ENCODE measurements around the gene ZNF23.
"Not testable (repeated sequence)": the region's sequence is repeated elsewhere in the genome, so short reads cannot be mapped to it uniquely, and the experiment has no call there.

Gene ZNF23

DNA sequence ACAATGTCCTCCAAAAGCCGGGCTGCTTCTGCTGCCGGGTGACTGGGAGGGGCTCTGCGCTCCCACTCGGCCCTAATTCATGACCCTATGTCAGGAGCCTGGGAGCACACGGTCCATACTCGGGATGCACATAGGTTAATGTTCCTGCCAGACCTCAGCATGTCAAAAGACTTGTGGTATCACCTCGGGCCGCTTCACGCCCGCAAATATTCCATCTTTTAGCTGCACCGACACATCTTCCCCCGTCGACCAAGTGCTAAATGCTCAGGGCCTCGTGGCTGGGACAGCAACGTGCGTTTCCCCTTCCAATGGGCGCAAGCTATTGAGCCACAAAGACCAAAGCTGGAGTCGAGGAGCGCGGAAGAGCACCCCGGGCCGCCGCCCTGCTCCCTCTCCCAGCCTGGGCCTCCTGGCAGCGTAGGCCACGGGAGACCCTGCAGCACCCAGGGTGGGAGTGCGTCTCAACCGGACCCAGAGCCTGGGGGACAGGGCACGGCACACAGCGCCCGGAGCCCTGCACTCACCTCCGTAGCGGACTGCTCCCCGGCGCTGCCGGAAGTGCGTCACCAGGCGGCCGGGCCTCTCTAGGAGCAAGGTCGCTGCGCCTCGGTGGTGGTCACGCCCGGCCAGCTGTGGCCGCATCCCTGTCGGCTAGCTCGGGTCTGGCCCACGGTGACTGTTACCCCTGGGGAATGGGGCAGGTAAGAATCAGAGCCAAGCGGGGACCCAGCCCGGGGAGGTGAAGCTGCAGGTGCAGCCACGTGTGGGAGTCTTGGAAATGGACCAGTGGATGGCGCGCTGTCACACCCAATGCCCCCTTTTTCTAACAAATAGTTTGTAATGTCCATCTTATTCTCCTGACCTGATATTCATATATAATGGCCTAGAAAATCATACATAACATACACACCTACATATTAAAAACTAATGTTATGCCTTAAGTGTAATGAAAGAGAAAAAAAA, at the start of gene ZNF23:
TSS of gene ZNF23 (minus strand) at position 562 of the 963 bp plus-strand sequence. CDS start 5,451 bp downstream, outside the sequence.
- peak; percentile 76 for DNase-seq

DNA sequence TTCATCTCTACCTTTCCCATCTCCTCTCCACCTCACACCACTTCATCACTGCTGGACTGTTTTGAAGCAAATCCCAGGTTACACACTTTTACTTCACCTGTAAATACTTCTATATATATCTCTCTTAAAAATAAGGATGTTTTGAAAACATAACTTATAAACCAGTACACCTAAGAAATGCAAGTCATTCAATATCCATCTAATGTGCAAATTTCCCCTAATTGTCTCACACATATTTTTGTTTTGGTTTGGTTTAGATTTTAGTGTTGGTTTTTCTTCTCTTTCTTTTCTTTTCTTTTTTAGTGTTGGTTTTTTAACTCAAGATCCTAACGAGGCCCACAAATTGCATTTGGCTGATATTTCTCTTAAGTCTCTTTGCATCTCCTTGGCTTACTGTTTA, 45.0 kb upstream of the ZNF23 start:
- no peak for DNase-seq

DNA sequence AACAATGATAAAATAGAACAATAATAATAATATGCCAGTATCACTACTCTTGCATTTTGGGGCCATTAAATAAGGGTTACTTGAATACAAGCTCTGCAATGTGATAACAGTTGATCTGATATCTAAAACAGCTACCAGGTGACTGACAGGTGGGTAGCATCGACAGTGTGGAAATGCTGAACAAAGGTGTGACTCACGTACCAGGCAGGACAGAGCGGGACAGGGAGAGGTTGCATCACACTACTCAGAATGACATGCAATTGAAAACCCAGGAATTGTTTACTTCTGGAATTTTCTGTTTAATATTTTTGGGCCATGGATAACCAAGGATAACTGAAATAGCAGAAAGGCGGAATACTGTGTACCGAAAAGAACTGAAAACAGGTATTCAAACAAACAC, 42.9 kb upstream of the ZNF23 start:
- no peak for DNase-seq

DNA sequence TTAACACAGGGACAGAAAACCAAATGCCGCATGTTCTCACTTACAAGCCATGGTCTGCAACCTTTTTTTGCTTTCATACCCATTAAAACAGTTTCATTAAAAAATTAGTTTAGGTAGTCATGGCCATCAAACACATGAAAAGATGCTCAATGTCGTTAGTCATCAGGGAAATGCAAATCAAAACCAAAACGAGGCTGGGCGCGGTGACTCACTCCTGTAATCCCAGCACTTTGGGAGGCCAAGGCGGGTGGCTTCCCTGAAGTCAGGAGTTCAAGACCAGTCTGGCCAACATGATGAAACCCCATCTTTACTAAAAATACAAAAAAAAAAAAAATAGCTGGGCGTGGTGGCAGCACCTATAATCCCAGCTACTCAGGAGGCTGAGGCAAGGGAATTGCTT, 42.0 kb upstream of the ZNF23 start:
- not testable (repeated sequence) for DNase-seq

DNA sequence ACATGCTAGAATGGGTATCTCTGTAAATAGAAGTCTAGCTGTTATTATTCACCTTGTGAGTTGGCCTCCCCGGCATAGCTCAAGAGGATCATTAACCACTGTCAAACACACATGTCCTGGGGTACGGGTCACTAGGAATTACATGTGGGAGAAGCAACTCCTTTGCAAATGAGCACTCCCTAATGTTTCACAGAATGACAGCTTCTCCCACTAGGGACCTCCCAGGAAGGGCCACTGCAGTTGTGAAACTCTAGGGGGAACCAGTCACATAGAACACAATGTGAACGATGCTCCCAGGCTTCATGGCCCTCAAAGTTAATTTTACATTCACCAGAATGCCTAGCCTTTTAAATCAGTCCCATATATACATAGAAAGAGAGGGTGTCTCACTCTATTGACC, 39.5 kb upstream of the ZNF23 start:
- no peak for DNase-seq

DNA sequence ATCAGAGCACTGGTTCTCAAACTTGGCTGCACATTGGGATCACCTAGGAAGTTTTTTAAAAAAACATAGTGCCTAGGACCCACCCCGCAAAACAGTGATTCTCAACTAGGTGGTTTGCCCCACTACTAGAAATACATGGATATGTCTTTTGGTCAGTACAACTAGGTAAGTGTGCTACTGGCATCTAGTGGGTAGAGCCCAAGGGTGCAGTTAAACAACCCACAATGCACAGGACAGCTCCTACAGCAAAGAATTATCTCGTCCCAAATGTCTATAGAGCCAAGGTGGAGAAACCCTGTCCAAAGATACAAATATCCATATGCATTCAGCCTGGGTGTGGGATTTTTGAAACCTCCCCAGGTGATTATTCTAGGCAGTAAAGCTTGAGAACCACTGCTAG, 38.9 kb upstream of the ZNF23 start:
- no peak for DNase-seq

DNA sequence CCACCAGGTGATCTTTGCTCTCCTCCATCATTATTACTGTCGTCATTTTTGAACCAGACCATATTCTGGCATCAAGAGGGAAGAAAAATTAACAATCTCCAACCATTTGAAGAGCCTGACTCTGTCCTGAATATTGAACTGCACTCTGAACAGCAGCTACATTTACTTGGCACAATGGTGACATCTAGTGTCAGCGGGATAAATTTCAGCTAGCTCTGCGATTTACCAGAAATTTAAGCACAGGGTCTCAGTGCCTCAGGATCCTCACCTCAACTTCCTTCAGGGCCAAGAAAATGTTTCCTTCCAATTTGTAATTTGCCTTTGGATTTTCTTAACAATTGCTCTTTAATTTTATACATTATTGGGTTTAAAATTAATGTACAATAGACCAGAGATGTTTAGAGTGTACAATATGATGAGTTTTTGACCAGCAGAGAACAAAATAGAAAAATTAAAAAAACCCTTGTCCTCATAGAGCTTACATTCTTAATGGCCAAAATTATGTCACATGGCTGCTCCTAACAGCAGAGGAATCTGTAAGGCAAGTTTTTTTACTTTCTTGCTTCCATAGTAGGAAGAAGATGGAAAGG, 37.8 kb upstream of the ZNF23 start:
- DNase-seq: peak; percentile 55

DNA sequence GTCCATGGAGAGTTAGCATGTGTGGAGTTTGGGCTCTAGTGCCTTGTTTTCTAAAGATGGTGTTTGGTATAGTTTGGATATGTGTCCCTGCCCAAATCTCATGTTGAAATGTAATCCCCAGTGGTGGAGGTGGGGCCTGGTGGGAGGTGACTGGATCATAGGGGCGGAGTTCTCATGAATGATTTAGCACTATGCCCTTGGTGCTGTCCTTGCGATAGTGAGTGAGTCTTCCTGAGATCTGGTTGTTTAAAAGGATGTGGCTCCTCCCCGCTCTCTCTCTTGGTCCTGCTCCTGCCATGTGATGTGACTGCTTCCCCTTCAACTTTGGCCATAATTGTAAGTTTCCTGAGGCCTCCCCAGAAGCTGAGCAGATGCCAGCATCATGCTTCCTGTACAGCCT, 36.0 kb upstream of the ZNF23 start:
- DNase-seq: no peak

DNA sequence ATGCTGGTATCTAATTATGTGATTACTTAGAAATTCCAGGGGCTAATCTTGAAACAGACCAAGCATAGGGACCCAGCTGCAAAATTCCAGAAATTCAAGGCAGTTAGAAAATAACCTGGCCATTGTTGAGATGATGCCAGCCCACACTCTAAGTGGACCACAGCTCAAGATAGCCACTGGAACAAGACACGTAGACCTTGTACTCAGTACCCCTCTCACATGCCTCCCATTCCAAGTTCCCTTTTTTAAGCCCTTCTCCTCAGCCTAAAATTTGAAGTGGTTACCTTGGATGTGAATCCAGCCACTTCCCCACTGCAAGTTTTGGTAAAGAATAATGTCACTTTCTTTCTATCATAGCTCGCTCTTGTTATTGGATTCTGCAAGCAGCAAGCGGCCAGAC, 31.2 kb upstream of the ZNF23 start:
- DNase-seq: no peak

DNA sequence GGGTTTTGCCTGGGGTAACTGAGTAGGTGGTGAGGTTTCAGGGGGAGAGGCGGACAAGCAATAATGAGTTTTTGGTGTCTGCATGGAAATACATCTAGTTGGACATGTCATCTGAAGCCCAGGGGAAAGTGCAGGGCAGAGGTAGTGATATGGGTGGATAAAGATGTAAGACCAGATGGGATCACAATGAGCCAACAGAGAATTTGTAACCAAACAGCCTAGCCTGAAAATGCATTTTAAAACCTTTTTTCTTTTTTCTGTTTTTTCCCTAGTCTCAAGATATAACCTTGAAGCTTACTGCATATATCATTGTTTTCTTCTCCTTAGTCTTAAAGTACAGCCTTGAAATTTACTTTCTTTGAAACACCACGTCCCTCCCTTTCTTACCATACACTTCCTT, 30.7 kb upstream of the ZNF23 start:
- no peak for DNase-seq

DNA sequence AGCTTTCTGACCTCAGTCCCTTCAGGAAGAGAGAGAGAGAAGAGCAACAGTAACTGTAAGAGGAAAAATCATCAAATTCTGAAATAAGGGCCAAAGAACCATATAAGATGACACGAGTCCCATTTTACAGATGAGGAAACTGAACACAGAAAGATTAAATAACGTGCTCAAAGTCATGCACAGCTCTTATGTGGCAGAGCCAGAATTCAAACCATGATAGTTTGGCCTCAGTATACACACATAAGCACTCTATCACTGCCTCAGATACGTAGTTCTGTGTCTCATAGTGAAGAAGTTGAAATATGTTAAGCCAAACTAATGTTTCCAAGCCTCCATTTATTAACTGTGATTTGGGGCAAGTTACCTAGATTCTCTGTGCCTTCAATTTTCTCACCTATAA, 29.0 kb upstream of the ZNF23 start:
- no peak for DNase-seq

DNA sequence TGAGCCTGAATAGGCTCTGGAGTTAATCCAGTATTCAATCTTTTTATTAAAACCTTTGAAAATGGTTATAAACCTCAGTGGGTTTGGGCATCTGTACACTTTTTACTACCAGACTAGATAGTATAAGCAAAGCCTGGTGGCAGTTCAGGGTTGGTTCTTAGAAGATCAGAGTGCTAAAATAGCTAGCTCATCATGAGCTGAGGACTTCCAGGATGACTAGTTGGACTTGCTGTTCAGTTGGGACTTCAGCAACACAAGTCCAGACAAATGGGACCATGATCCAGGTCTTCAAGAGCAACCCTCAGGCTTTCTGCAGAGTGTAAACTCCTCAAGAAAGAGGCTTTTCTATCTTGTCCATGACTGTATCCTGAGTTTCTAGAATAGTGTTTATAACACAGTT, 28.3 kb upstream of the ZNF23 start:
- DNase-seq: no peak

DNA sequence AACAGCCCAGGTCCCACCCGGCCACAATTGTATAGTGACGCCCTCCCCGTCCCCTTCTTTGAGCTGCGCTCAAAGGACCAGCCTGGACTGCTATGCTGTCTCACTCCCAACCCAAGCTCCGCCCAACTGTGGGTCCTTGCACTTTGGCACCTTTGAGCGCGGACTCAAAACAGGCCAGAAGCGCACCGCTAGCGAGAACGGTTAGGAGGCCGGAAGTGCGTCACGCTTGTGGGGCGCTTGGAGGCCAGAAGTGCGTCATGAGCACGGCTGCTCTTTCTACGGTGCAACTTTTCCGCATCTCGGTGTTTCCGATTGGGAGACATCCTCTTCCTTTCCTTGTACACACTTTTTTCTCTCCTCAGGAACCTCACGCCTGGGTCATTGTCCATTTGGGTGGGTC, 27.1 kb upstream of the ZNF23 start, which contains the start of gene ZNF19:
TSS of gene ZNF19 (minus strand) at position 203 of the 400 bp plus-strand sequence. CDS start 7,210 bp downstream, outside the sequence.
- no peak for DNase-seq

DNA sequence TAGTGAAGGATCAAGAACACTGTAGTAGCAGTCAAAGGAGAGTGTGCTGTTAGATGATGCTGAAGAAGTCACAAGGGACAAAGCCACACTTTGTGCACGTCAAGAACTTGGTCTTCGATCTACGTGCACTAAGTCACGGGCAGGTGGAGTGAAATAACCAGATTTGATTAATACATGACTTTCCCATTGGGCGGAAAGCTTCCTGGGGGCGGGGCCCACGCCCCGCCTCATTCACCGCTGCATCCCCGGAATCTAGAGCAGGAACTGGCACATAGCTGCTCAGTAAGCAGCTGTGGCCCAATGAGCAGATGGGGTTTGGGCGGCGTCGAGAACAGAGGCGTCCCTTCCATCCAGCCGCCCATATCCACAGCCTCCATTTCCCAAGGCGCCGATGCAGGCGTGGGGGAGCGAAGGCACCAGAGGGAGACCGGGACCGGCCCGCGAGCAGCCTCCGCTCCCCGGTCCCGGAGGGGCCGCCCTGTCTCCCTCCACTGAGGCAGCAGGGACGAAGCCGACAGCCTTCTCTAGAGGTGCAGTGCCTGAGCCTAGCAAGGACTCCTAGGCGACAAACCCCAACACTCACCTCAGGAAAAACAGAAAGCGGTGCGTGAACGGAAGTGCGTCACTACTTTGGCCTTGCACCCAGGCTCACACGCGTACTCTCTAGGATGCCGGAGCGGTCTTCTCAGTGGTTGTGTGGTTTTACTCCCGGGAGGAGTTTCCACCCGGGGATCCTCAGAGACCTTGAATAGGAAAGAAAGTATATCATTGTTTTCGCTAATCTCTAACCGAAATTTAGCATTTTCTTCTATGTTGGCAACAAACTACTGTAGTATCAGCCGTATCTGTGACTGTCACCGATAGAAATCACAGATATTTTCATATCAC, 22.2 kb upstream of the ZNF23 start:
- DNase-seq: peak; percentile 91

DNA sequence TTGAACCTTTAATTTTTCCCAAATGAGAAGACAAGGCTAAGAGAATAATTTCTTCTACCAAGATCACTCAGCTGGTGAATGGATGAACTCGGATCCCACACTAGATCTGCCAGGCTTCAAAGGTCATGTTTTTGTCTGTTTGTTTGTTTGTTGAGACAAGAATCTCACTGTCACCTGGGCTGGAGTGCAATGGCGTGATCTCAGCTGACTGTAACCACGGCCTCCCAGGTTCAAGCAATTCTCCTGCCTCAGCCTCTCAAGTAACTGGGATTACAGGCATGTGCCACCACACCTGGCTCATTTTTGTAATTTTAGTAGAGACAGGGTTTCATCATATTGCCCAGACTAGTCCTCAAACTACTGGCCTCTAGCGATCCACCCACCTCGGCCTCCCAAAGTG, 20.5 kb upstream of the ZNF23 start:
- no peak for DNase-seq

DNA sequence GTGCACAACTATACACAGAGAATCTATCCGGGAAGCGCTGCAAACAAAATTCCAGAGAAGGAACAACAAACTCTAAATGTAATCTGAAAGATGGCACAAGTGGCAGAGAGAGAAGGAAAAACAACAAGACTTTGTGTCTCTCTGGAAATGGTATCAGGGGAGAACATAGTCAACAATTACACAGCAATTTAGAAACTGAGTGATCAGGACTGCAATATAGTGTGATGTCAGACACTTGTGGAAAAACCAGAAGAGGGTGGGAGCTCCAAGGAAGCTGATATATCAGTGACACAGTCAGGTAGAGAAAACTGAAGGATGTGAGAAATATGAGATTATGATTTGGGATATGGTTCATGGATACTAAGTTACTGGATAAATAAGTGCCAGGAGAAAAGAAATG, 18.9 kb upstream of the ZNF23 start:
- DNase-seq: no peak

DNA sequence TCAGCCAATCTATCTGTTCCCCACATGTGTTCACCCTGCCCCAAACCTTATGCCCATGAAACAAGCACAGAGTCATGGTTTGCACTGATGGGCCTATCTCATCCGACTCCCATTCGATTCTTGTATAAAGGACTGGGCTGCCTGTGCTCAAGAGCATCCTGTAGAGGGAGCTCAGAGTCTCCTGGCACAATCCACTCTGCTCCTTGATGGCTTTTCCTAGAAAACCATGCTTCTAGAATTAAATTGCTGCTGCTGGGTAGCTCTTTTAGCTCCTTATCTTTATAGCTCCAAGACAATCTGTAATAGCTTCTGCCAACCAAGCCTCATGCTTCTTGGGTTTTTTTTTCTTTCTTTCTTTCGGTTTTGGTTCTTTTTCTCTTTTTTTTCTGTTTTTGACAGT, 17.4 kb upstream of the ZNF23 start:
- peak; percentile 26 for DNase-seq

DNA sequence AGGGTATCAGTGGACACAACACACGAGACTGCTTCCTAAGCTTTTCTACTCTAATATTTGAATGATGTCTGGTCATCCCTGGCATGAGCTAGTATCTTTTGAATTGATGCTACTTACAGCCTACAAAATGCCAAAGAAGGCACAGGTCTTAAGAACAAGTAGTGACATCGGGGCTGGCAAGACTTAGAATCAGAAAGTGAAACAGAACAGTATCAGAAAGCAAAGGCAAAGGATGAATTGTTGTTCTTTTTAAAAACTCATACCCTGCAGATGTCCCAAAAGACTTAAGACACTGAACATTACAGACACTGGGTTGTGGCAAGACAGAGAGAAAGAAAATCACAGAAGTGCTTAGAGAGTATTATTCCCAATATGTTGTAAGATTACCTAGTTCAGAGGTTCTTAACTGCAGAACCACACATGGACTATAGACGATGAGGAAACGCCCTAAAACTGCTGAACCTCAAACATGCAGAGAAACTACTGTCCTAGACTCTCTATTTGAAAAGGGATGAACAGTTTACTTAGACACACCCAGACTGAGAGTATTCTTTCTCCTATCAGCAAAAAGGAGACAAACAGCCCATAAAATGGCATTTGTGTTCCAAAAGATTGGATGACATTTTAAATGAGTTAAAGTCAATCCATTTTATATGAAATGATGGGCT, 14.5 kb upstream of the ZNF23 start:
- no peak for DNase-seq

DNA sequence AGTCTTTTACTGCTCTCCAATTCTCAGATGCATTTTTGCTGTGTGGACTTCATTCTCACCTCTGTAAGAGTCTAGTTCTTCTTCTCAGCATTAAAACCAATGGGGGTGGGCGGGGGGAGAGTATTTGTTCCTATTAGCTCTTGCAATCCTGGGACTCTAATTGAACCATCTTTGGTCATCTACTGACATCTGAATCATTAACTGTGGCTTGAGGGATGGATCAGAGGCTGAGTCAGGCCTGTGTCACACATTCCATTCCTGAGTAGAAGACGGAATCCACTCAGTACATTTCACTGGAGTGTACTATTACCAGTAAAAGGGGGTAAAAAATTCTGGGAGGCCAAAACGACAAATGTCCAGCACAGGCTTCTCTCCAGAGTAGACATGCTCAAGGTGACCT, 12.8 kb upstream of the ZNF23 start:
- DNase-seq: no peak

DNA sequence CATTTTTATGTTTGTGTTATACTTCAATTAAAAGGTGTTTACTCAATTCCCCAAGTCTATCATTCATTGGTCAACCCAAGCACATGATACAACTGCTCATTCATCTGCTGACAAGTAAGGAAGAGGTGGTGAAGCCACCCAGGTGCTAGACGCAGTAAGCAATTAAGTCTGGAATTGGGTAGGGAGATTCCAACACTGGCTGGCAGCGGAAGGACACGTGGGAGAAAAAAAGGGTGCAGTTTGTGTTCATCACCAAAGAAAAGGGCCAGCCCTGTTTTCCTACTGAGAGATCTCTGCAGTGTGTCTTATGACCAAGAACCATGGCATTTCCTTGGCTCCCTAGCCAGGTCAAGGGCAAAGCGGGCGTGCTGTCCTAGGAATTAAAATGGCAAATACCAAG, 11.8 kb upstream of the ZNF23 start:
- no peak for DNase-seq

DNA sequence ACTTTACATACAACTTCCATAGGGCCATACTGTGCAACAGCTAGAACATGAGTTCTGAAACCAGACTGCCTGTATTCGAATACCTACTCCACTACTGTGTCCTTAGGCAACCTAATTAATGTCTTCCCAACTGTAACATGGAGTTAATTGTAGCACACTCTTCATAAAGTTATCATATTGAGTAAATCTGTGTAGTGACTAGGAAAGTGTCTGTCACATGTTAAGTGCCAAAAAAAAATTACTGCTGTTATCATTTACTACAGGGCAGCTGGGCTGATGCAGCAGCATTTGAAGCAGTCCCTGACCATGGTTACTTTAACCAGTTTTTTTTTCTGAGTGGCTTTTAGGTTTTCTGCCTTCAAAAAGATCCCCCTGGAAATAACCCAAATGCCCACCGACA, 10.9 kb upstream of the ZNF23 start:
- no peak for DNase-seq

DNA sequence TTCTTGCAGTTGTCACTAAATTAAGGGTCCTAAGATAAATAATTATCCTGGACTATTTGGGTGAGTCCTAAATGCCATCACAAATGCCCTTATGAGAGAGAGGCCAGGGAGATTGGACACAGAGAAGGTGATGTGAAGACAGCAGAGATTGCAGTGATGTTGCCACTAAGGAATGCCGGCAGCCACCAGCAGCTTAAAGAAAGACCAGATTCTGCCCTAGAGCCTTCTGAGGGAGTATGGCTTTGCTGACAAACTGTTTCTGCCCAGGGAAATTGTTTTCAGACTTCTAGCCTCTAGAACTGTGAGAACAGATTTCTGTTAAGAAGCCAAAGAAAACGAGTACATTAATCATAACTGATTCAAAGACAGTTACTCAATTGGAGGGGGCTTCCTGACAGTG, 10.0 kb upstream of the ZNF23 start:
- no peak for DNase-seq

DNA sequence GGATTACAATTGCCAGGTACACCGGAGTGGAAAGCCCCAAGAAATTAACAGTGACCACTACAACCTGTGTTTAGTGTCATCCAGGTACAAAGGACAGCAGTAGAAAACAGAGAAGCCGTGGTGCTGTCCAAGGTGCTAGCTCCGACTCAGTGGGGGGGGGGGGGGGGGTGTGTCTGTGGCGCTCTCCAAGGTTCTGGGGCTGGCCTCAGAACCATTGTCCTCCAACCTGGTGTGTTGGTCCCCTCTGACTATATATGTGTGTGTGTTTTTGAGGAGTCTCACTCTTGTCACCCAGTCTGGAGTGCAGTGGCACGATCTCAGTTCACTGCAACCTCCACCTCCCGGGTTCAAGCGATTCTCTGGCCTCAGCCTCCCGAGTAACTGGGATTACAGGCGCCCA, 5.8 kb upstream of the ZNF23 start:
- no peak for DNase-seq
